Adrenal gland (tissue), 12 donors: Measurements from ENCODE around the gene SIK2. TPM values are rescaled to one million over a fixed set of nuclear protein-coding genes. Genes with fewer than 3 reads are reported as not detected.
"Not testable (repeated sequence)": the region's sequence is repeated elsewhere in the genome, so short reads cannot be mapped to it uniquely, and the experiment has no call there.

Source experiments
- DNase-seq, 7 donors: peaks; one replicate each; pipeline ENCODE4 v3.0.0-alpha.2; 2019 to 2020
- H3K27ac ChIP-seq, 5 donors: fragments of 200-600 bp; sonication (generic) in 4 of 5; 1 replicate in 3 of 5; 2 replicates in 2 of 5; pipeline versions ENCODE4 v1.5.1 to v1.8.0; 2016 to 2020; ENCODE audit warnings: mild to moderate bottlenecking in 1 of 5
- H3K27me3 ChIP-seq: fragments of 200-600 bp; 2 replicates; pipeline ENCODE4 v1.8.0; 2021
- H3K36me3 ChIP-seq, 2 donors: fragments of 200-600 bp; replicated peaks in 1 of 2; 1 replicate in 1 of 2; 2 replicates in 1 of 2; pipeline versions ENCODE4 v1.5.1 to v1.8.0; 2018 to 2022
- H3K4me1 ChIP-seq, 2 donors: fragments of 200-600 bp; replicated peaks in 1 of 2; 1 replicate in 1 of 2; 2 replicates in 1 of 2; pipeline versions ENCODE4 v1.5.1 to v1.8.0; 2018 to 2021
- H3K4me3 ChIP-seq, 4 donors: fragments of 200-600 bp; sonication (generic) in 3 of 4; one replicate each; pipeline ENCODE4 v1.5.1; 2016 to 2018
- H3K9me3 ChIP-seq, 3 donors: fragments of 200-600 bp; sonication (generic) in 1 of 3; replicated peaks in 1 of 3; 1 replicate in 2 of 3; 2 replicates in 1 of 3; pipeline versions ENCODE4 v1.5.1 to v1.8.0; 2016 to 2021
- POLR2A ChIP-seq, 2 donors: fragments of 450-650 bp; IDR thresholded peaks; one replicate each; pipeline ENCODE4 v1.6.1; 2017; ENCODE audit warnings: antibody characterized with exemption in 2 of 2, mild to moderate bottlenecking in 2 of 2, moderate library complexity in 1 of 2
- WGBS, 4 donors: extraction: QIAGEN DNeasy Blood & Tissue Kit in 2 of 4; methylation state at CpG; one replicate each; pipeline versions ENCODE4 v1.1.5 to v1.1.7; 2013 to 2017; 5-methylcytosine and 5-hydroxymethylcytosine counted together
- intact Hi-C, 2 donors: fragments of 100-400 bp; cut with DNase I; formaldehyde crosslinking; loops; one replicate each; pipeline versions ENCODE4 v1.14.1 to v1.15.0; 2022 to 2023
- polyA plus RNA-seq, 3 donors: library from polyadenylated mRNA; stranded (reverse); fragments of 200-250 nt in 2 of 3; fragments of 350-450 nt in 1 of 3; fragmentation: Illumina TruSeq in 1 of 3; extraction: RNeasy Lipid Tissue Mini Kit (QIAGEN cat#74804) in 1 of 3; gene quantifications; one replicate each; pipeline ENCODE4 v1.2.3, GENCODE V29; 2013 to 2014
- total RNA-seq, 9 donors: library from RNA; depleted of rRNA in 4 of 9; stranded (reverse); fragments of >200 nt in 4 of 9; fragments of 120-200 nt in 1 of 9; fragmentation: NEBNext Ultra II Directional in 1 of 9; extraction: Animal tissue kit (Norgen Biotek cat#: 25700) in 1 of 9; gene quantifications; one replicate each; pipeline versions ENCODE4 v1.1.0 to v1.2.4, GENCODE V29; 2013 to 2023
- TF ChIP-seq, protein P1 (sequence below), 6 experiments: fragments of 450-650 bp in 4 of 6; fragments of 200-600 bp in 2 of 6; sonication (generic) in 1 of 6; IDR thresholded peaks; 1 replicate in 5 of 6; 2 replicates in 1 of 6; pipeline versions ENCODE4 v1.5.1 to v1.8.0; 2016 to 2021; ENCODE audit warnings: antibody characterized with exemption in 6 of 6, mild to moderate bottlenecking in 2 of 6, moderate library complexity in 1 of 6
- donor health status: healthy with polysubstance abuse.
- donor health status: Bipolar disorder and iron deficiency.
- donor health status: DM: yes; HTN: yes; CAD: no.
- donor health status: DM: no; HTN: no; CAD: no.
- donor health status: DM: no; HTN: no; CAD: no.
- donor health status: DM: yes; HTN: yes; CAD: no.

SIK2 gene
- total and polyA plus RNA-seq, 12 donors: 7.6 to 33.0 (median 25.3) TPM

DNA sequence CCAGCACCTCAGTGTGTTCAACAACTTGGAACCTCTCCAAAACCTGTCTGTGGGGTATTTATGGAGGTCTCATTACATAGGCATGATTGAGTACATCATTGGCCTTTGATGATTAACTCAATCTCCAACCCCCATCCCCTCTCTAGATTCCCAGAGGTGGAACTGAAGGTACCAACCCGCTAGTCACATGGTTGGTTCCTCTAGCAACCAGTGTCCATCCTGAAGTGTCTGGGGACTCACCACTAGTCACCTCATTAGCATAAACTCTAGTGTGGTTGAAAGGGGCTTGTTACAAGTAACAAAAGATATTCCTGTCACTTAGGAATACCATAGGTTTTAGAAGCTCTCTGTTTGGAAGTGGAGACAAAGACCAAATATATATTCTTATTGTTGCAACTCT lies 40.3 kb downstream of the SIK2 start:
- DNase-seq: no peak
- intact Hi-C loops: no loop called here

DNA sequence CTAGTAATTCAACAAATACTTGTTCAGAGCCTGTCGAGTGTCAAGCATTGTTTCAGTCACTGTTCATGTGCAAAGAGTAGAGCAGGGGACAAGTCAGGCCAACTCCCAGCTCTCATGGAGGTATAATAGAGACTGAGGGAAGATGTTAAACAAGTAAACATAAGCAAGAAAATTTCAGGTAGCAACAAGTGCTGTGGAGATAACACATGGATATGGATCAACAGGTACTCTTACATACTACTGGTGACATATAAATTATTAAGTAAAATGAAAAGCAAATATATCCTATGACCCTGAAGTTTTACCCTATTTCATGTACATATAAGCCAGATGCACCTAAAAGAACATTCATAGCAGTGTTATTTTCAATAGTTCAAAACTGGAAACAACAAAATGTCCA lies 42.7 kb downstream of the SIK2 start:
- Histone ChIP-seq H3K4me1 (no peaks in the 10 kb centered on the region), H3K27me3 (no peaks in the 10 kb centered on the region), H3K27ac (no peak overlapping the region), H3K36me3 (no peaks in the 10 kb centered on the region), H3K9me3 (no peaks in the 10 kb centered on the region), H3K4me3 (no peak overlapping the region)
- no peak for DNase-seq
- TF ChIP-seq, protein P1, sequence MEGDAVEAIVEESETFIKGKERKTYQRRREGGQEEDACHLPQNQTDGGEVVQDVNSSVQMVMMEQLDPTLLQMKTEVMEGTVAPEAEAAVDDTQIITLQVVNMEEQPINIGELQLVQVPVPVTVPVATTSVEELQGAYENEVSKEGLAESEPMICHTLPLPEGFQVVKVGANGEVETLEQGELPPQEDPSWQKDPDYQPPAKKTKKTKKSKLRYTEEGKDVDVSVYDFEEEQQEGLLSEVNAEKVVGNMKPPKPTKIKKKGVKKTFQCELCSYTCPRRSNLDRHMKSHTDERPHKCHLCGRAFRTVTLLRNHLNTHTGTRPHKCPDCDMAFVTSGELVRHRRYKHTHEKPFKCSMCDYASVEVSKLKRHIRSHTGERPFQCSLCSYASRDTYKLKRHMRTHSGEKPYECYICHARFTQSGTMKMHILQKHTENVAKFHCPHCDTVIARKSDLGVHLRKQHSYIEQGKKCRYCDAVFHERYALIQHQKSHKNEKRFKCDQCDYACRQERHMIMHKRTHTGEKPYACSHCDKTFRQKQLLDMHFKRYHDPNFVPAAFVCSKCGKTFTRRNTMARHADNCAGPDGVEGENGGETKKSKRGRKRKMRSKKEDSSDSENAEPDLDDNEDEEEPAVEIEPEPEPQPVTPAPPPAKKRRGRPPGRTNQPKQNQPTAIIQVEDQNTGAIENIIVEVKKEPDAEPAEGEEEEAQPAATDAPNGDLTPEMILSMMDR (IDR thresholded peaks at IDR 0.05): no peak
- TF ChIP-seq POLR2A (IDR thresholded peaks at IDR 0.05): no peak
- 88 to 97% (median 96%) methylated on average over 1 of the region's 1 CpG for WGBS, 4 donors
- intact Hi-C loops: no loop called here

More for the DNA sequence above, 40.3 kb downstream of the SIK2 start:
- Histone ChIP-seq H3K27ac (no peak overlapping the region), H3K9me3 (no peaks in the 10 kb centered on the region), H3K36me3 (no peaks in the 10 kb centered on the region), H3K4me1 (no peaks in the 10 kb centered on the region), H3K27me3 (no peaks in the 10 kb centered on the region), H3K4me3 (no peak overlapping the region)
- TF ChIP-seq, protein P1 (IDR thresholded peaks at IDR 0.05): no peak
- no peak for TF ChIP-seq POLR2A (IDR thresholded peaks at IDR 0.05)
- WGBS, 4 donors: 90 to 100% (median 100%) methylated on average over 1 of the region's 1 CpG

DNA sequence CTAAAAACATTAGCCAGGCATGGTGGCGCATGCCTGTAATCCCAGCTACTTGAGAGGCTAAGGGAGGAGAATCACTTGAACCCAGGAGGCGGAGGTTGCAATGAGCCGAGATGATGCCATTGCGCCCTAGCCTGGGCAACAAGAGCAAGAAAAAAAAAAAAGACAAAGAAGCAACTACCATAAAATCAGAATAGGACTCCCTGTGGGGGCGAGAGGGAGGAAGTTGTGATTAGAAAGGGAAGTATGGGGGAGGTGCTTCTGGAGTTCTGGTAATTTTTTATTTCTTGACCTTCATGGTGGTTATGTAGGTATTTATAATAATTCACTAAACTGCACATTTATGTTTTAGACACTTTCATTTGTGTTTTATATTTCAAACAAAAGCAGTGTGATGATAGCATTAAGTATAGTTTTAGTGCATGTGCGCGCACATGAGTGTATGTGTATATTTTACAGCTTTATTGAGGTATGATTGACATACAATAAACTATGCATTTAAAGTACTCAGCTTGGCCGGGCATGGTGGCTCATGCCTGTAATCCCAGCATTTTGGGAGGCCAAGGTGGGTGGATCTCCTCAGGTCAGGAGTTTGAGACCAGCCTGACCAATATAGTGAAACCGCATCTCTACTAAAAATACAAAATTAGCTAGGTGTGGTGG lies 43.5 kb downstream of the SIK2 start:
- TF ChIP-seq, protein P1 (IDR thresholded peaks at IDR 0.05): no peak
- TF ChIP-seq POLR2A (IDR thresholded peaks at IDR 0.05): no peak
- no peak for DNase-seq
- H3K4me3 ChIP-seq: no peak overlapping the region
- H3K27ac ChIP-seq: no peak overlapping the region
- intact Hi-C loops: no loop called here
- no peaks in the 10 kb centered on the region for H3K9me3 ChIP-seq
- no peaks in the 10 kb centered on the region for H3K36me3 ChIP-seq
- H3K4me1 ChIP-seq: no peaks in the 10 kb centered on the region
- 92 to 97% (median 95%) methylated on average over 9 of the region's 9 CpGs for WGBS, 4 donors
- no peaks in the 10 kb centered on the region for H3K27me3 ChIP-seq

DNA sequence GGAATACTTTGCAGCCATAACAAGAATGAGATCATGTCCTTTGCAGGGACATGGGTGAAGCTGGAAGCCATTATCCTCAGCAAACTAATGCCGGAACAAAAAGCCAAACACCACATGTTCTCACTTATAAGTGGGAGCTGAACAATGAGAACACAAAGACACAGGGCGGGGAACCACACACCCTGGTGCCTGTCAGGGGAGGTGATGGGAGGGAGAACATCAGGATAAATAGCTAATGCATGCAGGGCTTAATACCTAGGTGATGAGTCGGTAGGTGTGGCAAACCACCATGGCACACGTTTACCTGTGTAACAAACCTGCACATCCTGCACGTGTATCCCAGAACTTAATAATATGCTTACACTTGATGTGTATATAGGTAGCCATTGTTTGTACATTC lies 49.1 kb downstream of the SIK2 start:
- H3K36me3 ChIP-seq, H3K4me3 ChIP-seq, H3K27ac ChIP-seq, H3K27me3 ChIP-seq, H3K4me1 ChIP-seq, DNase-seq, intact Hi-C loops, H3K9me3 ChIP-seq: not testable (repeated sequence)
- WGBS, 4 donors: 94 to 98% (median 96%) methylated on average over 5 of the region's 5 CpGs

DNA sequence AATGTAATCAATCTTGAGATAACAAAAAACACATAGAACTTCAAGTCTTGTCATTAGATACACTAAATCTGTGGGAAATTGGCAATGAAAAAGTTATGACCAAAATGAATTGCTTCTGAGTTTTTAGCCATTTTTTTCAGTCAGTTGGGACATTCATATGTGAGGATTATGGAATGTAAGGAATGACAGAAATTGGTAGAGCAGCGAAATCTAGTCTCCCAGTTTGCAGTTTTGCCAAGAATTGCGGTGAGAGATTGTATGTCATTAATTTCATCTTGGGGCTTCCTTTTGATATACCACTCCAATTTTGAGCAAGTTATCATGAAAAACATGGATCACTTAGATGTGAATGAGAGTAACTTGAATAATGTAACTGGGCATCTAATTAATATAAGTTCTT lies 49.9 kb downstream of the SIK2 start:
- intact Hi-C loops: no loop called here
- H3K4me1 ChIP-seq: no peaks in the 10 kb centered on the region
- H3K36me3 ChIP-seq: no peaks in the 10 kb centered on the region
- no peak overlapping the region for H3K4me3 ChIP-seq
- no peak overlapping the region for H3K27ac ChIP-seq
- H3K9me3 ChIP-seq: no peaks in the 10 kb centered on the region
- H3K27me3 ChIP-seq: no peaks in the 10 kb centered on the region
- WGBS, 4 donors: 82 to 91% (median 86%) methylated on average over 2 of the region's 2 CpGs
- no peak for DNase-seq
- TF ChIP-seq, protein P1 (IDR thresholded peaks at IDR 0.05): no peak
- TF ChIP-seq POLR2A (IDR thresholded peaks at IDR 0.05): no peak
